Measurements from ENCODE around the gene LSR. TPM values are rescaled to one million over a fixed set of nuclear protein-coding genes. Genes with fewer than 3 reads are reported as not detected.
A peak's percentile ranks its signal among the peaks of the same experiment; 100 is the strongest.

LSR gene
- total and polyA plus RNA-seq, 2 of the 4 experiments (the other 2 are of a cell fraction), result 0.18 to 0.44 TPM

DNA sequence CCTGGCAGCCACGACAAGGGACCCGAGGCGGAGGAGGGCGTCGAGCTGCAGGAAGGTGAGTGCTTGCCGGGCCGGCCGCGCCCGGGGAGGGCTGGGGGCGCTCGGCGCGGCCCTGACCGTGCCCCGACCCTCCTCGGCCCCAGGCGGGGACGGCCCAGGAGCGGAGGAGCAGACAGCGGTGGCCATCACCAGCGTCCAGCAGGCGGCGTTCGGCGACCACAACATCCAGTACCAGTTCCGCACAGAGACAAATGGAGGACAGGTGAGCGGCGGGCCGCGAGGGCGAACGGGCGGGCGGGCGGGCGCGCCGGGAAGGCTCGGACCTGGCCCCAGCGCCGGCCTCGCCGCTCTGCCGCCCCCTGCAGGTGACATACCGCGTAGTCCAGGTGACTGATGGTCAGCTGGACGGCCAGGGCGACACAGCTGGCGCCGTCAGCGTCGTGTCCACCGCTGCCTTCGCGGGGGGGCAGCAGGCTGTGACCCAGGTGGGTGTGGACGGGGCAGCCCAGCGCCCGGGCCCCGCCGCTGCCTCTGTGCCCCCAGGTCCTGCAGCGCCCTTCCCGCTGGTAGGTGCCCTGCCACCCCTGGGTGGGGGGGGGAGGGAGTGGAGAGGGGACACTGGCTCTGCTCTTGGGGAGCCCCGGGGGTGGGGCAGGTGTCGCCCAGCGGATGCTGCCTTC lies 20.8 kb downstream of the LSR start:
- WGBS, 2 experiments (ENCODE audit: extremely low coverage in 2 of 2, insufficient read length in 1 of 2), result 20% methylated on average over 5 of the region's 66 CpGs; no CpG with 5 or more reads in 1 of the 2 experiments
- peak overlapping the region; percentile 73 for H3K4me3 ChIP-seq (ENCODE audit: insufficient read depth, low read depth, low read length)
- H3K4ac ChIP-seq (ENCODE audit: low read depth, low read length), result peak overlapping the region; percentile 40
- no peak overlapping the region for H3K56ac ChIP-seq (ENCODE audit: extremely low read depth, insufficient read depth, low read length)
- CTCF ChIA-PET, result interaction anchor here (1.3 kb wide), 1 partner anchor 116 kb away, joined by 3 read pairs; no protein-coding TSS in a partner anchor
- no peak overlapping the region; the same call in 1 of the 2 replicates for H4K91ac ChIP-seq (ENCODE audit: insufficient read depth, low read depth, low read length)
- peaks cover 36% of the 10 kb centered on the region for H3K36me3 ChIP-seq (ENCODE audit: control insufficient read depth, insufficient read depth, low read length)
- peaks cover 1% of the 10 kb centered on the region; the same call in 1 of the 2 replicates for H3K9me1 ChIP-seq (ENCODE audit: insufficient read depth, low read length)
- H2AK9ac ChIP-seq (replicated peaks; ENCODE audit: low read depth, low read length, poor library complexity), result peak overlapping the region; percentile 92
- intact Hi-C loops (cut with micrococcal nuclease), result loop anchor here (1.0 to 5.0 kb wide), 3 partner anchors 127 to 226 kb away; partner anchors contain the start of gene FXYD7
- H3K9ac ChIP-seq (ENCODE audit: low read depth, low read length), result peak overlapping the region; percentile 84
- H2BK5ac ChIP-seq (ENCODE audit: low read depth, low read length, poor library complexity, severe bottlenecking), result peak overlapping the region; percentile 92
- H3K4me1 ChIP-seq (ENCODE audit: control insufficient read depth, insufficient read depth, low read length), result peaks cover 7% of the 10 kb centered on the region
- peak overlapping the region; percentile 85 for H4K5ac ChIP-seq (ENCODE audit: low read depth, low read length)
- no TSS peak for BruUV-seq (replicated peaks)
- in situ Hi-C loops (cut with MboI; ENCODE audit: low sequenced_read_pairs), result no loop called here
- dilution Hi-C loops (cut with HindIII; ENCODE audit: low sequenced_read_pairs, unreplicated experiment), result no loop called here
- peak overlapping the region in 1 of 2 experiments; percentile 74; a peak in 2 of 4 replicates for H4K8ac ChIP-seq (ENCODE audit: low read depth in 2 of 2, low read length in 2 of 2)
- H3K27ac ChIP-seq (ENCODE audit: insufficient read depth, low read length), result peak overlapping the region; percentile 78
- no peak overlapping the region for H2BK120ac ChIP-seq (ENCODE audit: low read depth, low read length)
- no peaks in the 10 kb centered on the region for H3K9me3 ChIP-seq (ENCODE audit: control insufficient read depth, insufficient read depth, low read length)
- no peak overlapping the region for H2BK20ac ChIP-seq (ENCODE audit: low read depth, low read length)
- H3K18ac ChIP-seq (ENCODE audit: low read depth, low read length), result no peak overlapping the region; the same call in 1 of the 2 replicates
- peaks cover 14 to 45% of the 10 kb centered on the region in 2 experiments for H3K79me1 ChIP-seq (ENCODE audit: low read depth in 1 of 2, low read length in 2 of 2)
- H2AK5ac ChIP-seq (ENCODE audit: low read depth, low read length), result no peak overlapping the region; the same call in 1 of the 2 replicates
- DNase-seq (peak; percentile 75), ATAC-seq (ENCODE audit: low read depth) (peak; percentile 62)
- peak overlapping the region; percentile 50 for H3K4me2 ChIP-seq (ENCODE audit: low read depth, low read length)
- POLR2A ChIA-PET (ENCODE audit: unreplicated experiment), result no interaction called here
- peak overlapping the region; percentile 98 for H2AFZ ChIP-seq (replicated peaks; ENCODE audit: low read length, poor library complexity)
- no peaks in the 10 kb centered on the region for H3K27me3 ChIP-seq (ENCODE audit: control insufficient read depth, insufficient read depth, low read length)
- no peak overlapping the region for H3K14ac ChIP-seq (replicated peaks; ENCODE audit: low read depth, low read length)
- H3K23ac ChIP-seq (ENCODE audit: low read depth, low read length), result no peak overlapping the region
- H4K20me1 ChIP-seq (ENCODE audit: insufficient read depth, low read length), result no peaks in the 10 kb centered on the region
- no peak overlapping the region for H2BK15ac ChIP-seq (ENCODE audit: low read depth, low read length)
- TF ChIP-seq SMC3 (IDR thresholded peaks at IDR 0.05; ENCODE audit: low read depth, low read length) (peak; percentile 28; the same call in 1 of the 2 replicates), RCOR1 (IDR thresholded peaks at IDR 0.05; ENCODE audit: insufficient replicate concordance, low read length) (no peak), NFE2L2 (IDR thresholded peaks at IDR 0.05; ENCODE audit: low read depth, low read length) (no peak), POLR2A (IDR thresholded peaks at IDR 0.05; ENCODE audit: low read depth, low read length) (no peak), CEBPB (IDR thresholded peaks at IDR 0.05; ENCODE audit: low read depth, low read length) (no peak), MXI1 (IDR thresholded peaks at IDR 0.05; ENCODE audit: borderline replicate concordance, low read depth, low read length) (no peak), BHLHE40 (IDR thresholded peaks at IDR 0.05; ENCODE audit: low read depth, low read length) (no peak), MAFK (IDR thresholded peaks at IDR 0.05; ENCODE audit: low read depth, low read length) (no peak), CHD1 (IDR thresholded peaks at IDR 0.05; ENCODE audit: low read depth, low read length) (no peak), MAZ (IDR thresholded peaks at IDR 0.05; ENCODE audit: borderline replicate concordance, low read depth, low read length) (no peak), RAD21 (IDR thresholded peaks at IDR 0.05; ENCODE audit: low read length) (peak; percentile 48), RFX5 (IDR thresholded peaks at IDR 0.05; ENCODE audit: low read depth, low read length) (no peak)
- TF ChIP-seq, protein P1, sequence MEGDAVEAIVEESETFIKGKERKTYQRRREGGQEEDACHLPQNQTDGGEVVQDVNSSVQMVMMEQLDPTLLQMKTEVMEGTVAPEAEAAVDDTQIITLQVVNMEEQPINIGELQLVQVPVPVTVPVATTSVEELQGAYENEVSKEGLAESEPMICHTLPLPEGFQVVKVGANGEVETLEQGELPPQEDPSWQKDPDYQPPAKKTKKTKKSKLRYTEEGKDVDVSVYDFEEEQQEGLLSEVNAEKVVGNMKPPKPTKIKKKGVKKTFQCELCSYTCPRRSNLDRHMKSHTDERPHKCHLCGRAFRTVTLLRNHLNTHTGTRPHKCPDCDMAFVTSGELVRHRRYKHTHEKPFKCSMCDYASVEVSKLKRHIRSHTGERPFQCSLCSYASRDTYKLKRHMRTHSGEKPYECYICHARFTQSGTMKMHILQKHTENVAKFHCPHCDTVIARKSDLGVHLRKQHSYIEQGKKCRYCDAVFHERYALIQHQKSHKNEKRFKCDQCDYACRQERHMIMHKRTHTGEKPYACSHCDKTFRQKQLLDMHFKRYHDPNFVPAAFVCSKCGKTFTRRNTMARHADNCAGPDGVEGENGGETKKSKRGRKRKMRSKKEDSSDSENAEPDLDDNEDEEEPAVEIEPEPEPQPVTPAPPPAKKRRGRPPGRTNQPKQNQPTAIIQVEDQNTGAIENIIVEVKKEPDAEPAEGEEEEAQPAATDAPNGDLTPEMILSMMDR (conservative IDR thresholded peaks at IDR 0.05; ENCODE audit: low read depth, low read length), result peak; percentile 56
- TF ChIP-seq, protein P2, sequence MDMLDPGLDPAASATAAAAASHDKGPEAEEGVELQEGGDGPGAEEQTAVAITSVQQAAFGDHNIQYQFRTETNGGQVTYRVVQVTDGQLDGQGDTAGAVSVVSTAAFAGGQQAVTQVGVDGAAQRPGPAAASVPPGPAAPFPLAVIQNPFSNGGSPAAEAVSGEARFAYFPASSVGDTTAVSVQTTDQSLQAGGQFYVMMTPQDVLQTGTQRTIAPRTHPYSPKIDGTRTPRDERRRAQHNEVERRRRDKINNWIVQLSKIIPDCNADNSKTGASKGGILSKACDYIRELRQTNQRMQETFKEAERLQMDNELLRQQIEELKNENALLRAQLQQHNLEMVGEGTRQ (IDR thresholded peaks at IDR 0.05; ENCODE audit: low read depth, low read length), result 0 out of 2 replicates have a peak, but pooled peaks have one; percentile 12

All from IMR-90 (cell line).